HG03571 (cell line): ENCODE measurements around the gene B3GNT5.
"Not testable (repeated sequence)": the region's sequence is repeated elsewhere in the genome, so short reads cannot be mapped to it uniquely, and the experiment has no call there.

Source experiments
- ATAC-seq: cut with Tn5 transposase; IDR thresholded peaks from one replicate; pipeline ENCODE4 v1.9.1; 2021; ENCODE audit not compliant: unreplicated experiment

Gene B3GNT5

DNA sequence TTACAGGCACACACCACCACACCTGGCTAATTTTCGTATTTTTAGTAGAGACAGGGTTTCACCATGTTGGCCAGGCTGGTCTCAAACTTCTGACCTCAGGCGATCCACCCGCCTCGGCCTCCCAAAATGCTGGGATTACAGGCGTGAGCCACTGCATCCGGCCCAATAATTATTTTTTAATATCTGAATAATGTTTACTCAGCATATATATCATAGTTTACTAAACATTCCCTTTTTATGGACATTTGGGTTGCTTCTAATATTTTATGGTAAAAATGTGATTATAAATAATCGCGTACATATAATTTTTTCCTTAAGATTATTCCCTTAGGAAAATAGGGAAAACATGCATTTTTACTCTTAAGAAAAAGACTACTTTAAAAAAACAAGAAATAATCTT lies 22.8 kb upstream of the B3GNT5 start:
- ATAC-seq, result not testable (repeated sequence)

DNA sequence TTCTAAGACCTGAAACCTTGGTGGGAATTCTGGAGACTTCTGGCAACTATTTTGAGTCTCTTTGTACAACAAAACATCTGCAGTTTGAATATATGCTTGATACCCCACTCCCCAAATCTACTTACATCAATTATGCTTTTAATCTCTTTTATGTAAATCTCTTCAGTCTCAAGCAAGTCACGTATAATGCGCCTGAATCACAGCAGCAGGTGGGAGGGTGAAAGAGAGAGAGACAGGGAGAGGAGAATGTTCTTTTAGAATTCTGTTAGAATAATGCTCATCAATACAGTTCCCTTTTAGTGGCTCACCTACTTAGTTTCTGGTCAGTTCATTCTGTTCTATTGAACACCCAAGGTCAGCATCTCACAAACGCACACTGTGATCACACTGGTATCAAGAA lies 22.2 kb upstream of the B3GNT5 start:
- no peak for ATAC-seq

DNA sequence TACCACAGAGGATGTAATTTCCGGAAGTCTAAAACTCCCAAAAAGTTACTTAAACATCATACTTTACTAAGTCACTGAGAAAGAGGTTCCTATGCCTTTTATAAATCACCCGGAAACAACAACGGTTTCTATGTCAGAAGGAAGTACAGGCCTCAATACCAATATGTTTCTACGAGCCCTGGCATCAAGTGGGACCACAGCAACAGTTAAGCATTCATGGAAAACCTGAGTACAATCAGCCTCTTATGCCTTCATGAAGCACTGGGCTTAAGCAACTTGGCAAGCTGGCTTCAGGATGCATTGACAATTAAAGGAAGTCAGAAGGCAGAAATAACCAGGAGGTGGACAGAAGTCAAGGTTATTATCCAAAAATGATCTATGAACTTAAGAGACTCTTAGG lies 19.1 kb upstream of the B3GNT5 start:
- ATAC-seq, result no peak

DNA sequence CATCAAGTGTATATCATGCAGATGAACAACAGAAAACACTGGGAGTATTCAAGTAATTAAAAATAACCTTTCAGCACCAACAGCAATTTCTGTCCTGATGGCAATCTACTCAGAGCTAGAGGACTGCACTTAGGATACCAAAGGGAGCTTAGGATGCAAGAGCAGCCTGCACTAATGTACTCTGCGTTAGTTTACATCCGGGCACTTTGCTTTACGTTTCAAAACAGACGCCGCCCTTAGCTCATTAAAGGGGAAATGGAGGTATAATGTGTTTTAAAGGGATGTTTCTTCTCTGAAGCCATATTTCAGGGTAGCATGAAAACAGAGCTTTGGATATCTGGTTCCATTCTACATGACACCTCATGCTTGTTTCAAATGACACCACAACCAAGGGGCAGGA lies 14.0 kb upstream of the B3GNT5 start:
- ATAC-seq, result no peak

DNA sequence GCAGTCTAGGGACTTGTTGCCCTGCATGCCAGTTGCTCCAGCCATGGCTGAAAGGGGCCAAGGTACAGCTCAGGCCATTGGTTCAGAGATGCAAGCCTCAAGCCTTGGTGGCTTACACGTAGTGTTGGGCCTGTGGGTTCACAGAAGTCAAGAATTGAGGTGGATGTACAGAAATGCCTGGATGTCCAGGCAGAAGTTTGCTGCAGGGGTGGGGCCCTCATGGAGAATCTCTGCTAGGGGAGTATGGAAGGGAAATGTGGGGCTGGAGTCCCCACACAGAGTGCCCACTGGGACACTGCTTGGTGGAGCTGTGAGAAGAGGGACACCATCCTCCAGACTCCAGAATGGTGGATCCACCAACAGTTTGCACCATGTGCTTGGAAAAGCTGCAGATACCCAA lies 10.6 kb upstream of the B3GNT5 start:
- ATAC-seq, result no peak

DNA sequence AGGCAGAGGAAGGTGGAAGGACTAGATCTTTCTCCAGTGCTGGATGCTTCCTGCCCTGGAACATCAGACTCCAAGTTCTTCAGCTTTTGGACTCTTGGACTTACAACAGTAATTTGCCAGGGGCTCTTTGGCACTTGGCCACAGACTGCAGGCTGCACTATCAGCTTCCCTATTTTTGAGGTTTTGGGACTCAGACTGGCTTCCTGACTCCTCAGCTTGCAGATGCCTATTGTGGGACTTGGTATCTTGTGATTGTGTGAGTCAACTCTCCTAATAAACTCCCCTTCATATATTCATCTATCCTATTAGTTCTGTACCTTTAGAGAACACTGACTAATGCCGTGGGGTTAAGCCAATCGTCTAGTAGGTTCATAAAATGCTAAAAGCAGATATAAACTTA lies 8.8 kb upstream of the B3GNT5 start:
- ATAC-seq, result no peak

DNA sequence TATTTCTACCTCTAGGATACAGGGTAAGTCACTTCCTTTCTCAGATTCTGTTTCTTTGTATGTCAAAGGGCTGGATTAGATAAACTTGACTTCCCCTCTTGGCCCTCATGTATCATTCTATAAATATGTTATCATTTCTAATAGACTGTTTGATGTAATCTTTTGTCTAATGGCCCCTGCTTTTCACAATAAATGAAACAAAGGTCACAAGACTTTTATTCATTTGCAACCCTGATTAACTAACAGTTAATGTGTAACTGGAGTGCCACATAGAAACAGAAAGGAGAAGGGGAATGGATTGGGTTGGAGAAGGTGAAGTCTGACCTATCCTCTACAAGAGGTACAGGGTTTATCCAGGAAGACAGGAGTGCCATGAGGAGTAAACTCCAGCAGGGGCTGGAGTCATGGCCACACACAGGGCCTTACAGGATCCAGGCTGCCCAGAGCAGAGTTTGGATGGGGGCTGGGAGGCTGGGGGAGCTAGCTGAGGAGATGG lies 8.0 kb upstream of the B3GNT5 start:
- no peak for ATAC-seq

DNA sequence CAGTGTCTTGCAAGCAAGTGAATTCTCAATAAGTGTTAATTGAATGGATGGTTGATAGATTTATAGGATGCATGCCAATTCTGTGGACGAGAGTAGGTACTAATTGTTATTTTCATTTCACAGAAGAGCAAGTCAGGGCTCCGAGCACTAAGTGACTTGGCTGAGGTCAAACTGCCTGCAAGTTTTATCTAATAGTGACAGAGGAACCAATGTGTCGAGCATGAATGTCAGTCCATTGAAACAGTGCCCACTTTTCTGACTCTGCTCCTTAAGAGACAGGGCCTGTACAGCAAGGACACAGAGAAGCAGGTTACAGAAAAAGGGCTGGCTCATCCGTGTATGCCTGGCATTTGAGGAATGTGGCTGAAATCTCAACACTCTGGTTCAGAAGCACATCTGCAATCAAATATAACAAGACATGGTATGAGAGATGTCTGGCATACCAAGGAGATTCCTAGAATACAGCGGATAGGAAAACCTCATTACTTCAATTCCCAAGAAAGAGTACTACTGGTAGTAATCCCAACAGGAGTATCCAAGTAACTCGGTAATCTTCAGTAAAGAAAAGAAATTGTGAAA lies 6.0 kb upstream of the B3GNT5 start:
- ATAC-seq, result no peak

DNA sequence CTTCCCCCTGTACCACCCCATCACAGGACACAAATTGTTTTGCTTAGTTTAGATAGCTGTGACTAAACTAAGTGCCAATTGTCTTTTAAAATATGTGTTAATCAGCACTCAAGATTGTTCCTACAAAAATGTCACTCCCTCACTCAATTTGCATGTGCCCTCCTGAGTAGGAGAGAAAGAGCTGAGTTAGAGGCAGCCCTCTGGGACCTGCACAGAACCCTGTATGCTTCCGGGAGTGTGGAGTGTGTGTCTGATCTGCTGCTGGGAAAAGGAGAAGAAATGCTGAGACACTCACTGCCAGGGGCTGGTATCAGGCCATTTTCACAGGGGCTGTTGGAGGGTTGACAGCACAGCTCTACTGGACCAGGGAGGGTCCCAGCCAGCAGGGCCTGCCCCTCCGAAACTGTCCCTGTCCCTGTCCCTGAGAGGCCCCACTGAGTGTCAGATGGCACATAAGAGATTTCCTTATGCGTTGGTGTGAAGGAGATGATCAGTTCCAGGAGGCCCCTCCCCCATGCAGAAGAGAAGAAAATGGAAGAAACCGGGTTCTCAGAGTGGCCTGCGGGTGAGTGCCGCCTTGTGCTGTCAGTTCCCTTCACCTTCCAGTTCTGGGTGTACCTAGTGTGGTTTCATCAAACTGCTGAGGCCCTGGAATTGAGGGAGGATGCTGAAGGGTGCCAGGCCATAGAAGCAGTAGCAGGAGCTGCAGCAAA lies 3.9 kb upstream of the B3GNT5 start:
- no peak for ATAC-seq

DNA sequence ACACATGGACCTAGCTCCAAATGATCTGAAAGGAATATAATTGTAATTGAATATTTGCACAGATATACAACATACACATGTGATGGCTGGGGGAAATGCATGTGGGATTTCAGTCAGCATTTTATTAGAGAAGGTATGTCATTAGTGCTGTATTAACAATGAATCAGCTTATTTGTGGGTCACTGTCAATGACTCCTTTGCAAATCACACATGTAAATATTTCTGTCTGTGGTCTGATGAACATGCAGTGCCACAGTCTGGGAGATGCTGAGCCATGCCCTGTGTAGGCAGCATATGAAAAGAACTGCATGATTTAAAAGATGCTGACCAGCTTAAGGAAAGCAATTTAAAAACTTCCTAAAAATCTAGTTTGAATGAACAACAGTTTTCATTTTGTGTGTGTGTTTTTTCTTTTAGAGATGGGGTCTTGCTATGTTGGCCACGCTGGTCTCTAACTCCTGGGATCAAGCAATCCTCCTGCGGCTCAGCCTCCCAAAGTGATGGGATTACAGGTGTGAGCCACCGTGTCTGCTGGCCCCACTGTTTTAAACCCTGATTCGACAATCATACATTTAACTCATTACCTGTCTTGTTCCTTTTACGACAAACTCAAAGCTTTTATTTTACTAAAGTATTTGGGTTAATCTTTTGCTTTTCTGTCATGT lies 803 bp upstream of the B3GNT5 start:
- no peak for ATAC-seq

DNA sequence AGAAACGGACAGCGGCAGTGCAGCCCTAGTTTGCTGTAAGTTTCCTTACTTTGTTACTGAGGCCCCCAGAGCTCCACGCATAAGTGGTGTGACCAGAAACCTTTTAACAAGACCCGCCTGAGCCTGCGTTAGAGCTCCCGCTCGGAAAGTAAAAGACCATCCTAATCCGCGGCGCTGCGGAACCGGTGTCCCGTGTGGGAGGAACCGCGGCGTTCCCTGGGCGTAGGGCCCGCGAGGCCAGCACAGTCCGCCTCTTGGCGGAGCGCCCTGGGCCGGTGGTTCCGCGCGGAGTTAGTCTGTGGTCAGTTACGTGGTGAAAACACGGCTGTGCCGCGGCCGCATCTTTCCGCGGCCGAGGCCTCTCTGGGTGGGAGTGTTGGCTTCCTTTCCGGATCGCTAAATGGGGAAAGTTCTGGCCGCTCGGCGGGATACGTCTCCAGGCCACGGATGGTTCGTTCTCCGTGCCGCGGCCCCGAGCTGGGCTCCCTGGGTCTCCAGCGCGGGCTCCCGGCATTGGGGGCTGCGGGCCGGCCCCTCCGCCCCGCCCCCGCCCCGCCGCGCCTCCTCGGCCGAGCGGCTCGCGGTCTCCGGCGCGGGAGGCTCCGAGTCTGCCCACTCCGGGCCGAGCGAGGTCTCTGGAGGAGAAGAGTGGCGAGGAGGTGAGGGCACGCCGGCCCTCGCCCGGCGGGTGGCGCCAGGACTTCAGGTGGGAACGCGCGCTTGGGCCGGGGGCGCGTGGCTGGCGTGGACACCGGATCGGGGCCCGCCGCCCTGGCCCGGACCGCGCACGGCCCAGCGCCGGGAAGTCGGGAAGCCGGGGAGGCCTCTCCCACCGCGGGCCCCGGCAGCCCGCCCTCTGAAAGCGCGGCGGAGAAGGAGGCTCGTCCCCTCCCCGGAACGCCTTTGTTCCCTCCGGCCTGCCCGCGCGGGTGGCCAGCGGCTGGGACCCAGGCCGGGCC lies 754 bp downstream of the B3GNT5 start:
- ATAC-seq, result no peak

DNA sequence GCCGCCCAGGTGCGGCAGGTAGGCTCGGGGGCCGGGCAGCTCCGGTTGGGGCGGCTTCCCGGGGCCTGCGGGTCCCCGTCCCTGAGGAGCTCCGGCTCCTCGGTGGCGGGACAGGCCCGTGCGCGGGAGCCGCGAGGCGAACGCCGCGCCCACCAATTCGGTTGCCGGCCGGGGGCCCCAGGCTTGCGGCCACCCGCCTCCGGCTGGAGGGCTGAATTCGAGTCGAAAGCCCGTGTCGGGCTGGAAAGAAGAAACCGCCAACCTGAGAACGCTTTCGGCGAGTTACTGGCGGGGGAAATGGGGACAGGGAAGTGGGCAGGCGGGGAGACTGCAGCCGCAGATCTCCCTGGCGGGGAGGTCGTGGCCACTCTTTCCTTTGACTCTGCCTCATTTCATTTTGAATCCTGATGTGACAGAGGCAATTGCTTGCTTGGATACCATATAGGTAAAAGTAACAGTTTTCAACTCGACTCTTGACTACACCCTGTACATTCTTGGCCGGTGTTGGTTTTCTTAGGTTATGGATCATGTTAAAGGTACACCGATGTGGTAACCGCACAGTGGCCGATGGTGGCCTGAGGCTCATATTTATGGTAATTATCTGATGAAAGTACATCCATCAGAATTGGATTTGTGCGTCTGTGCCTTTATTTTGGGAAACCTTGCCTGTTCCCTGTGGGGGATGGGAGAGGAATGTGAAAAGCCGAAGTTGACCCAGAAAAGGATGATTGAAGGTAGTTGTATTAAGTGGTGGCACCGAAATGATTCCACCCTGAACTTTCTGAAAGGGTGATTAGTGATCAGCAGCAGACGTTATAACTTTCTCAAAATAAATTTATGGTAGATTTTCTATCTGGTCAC lies 1.7 kb downstream of the B3GNT5 start:
- no peak for ATAC-seq

DNA sequence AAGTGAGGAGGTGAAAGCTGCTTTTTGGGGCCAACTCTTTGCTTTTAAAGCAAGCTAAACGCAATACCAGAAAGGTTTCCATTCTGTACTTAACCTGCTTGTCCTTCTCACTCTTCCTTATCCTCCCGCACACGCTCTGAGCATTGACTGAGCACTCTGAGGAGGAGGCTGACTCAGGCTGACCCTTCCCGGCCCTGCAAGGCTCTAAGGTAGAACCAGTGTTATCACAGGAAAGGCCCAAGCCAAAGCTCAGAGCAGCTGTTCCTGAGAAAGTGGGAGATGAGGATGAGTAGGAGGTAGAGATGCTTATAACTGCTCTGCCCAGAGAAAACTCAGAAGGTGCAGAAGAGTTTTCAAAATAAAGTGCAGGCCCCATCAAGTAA lies 2.3 kb downstream of the B3GNT5 start:
- ATAC-seq, result no peak

DNA sequence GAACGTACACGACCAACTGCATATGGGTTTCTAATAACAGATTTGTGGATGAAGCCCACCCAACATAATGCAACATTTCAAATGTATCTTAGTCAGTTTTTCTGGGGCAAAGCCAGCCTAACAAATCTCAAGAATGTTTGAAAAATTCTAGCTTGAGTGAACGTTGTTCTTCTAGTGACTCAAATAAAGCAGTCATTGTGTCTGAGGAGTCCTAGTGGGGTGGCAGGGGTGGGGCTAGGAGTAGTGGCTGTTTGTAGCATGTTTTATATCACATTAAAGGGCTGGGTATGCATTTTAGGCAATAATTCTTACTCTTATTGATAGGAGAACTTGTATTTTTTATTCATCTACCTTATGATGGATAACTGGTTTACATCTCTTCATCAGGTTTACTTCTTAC lies 6.0 kb downstream of the B3GNT5 start:
- ATAC-seq, result no peak

DNA sequence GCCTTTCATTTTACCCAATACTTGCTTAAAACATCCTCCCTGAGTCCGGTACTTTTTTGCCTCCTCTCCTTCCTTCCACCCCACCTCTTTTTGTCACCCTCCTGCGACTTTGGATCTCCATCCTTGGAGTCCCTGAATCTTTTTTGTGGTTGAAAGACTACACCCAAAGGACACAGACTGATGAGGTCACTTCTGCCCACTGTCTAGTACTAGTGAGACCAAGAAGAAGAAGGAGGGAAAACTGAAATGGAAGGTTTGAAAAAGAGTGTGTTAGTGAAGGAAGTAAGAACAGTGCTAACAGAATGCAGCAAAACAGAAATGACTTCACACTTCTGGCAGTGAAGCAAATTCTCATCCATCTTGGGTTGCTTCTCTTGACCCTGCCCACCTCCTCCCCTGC lies 6.6 kb downstream of the B3GNT5 start:
- no peak for ATAC-seq

DNA sequence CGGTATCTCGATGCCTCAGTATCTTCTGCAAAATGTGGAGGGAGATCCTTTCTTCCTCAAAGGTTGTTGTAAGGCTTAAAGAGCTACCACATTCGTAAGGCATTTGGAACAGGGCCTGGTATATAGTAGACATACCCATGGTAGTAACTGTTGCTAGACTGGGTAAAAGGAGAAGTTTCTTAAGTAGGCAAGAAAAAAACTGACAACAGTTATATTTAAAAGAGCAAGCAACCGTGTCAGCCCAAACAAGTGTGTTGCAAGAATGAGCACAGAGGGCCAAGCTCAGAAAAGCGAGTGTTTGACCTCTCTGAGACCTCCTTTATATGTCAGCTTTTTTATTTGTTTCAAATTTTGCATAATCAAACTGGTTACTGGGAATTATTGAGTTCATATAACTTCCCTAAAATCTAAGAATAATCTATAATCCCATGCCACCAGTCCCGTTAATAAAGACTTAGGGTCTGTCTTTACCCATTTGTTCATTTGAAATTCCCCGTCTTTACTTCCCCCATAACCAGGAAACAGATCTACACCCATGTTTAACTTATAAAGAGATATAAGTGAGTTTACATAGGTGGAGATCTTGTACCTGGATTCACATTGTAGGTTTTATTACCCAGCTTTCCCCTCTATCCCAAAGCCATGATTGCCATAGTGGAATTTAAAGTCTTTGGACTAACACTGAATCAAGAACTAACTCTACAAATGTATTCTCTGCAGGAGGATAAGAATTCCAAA lies 7.3 kb downstream of the B3GNT5 start:
- no peak for ATAC-seq

DNA sequence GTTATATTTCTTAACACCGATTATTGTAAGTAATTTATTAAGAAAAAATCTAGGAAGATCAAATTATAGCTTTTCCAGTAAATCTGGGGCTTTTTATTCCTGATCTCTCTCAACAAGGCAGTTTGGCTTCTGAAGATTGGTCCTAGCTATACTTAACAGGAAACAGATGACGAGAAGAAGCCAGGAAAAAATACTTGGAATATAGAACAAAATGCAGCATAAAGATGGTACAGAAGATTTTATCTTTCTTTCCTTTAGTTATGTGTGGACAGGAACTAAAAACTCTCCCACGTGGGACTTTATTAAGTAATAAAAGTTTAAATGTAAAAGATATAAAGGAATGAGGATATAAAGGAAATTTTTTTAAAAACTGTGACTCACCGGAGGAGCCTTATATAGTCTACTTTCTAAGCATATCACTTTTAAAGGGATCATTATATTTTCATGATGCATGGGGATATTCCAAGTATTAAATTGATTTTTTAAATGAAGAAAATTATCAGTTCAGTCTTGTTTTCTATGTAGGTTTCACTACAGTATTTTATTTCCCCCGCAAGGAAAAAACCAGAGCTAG lies 8.2 kb downstream of the B3GNT5 start:
- no peak for ATAC-seq

DNA sequence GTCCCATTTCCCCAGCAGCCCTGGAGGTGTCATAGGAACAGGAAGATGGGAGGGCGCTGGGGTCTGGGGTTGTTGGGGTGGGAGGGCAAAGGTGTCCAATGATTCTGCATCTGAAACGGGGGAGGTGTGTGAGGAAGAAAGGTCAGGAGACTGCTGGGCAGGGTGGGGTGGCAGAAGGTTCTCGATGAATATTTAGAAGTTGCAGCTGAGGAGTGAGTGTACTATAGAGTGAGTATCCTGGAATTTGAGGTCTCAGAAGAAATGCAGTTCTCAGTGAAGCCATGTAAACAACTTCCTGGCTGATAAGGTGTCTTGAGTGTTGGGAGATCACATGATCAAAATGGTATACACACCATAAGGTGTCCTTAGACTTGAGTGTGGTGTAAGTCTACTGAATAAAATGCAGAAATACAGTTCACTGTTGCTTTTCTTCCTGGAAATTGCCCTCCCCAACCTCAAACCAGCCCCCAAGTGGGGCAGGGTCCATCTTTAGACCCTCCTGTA lies 9.9 kb downstream of the B3GNT5 start:
- ATAC-seq, result no peak

DNA sequence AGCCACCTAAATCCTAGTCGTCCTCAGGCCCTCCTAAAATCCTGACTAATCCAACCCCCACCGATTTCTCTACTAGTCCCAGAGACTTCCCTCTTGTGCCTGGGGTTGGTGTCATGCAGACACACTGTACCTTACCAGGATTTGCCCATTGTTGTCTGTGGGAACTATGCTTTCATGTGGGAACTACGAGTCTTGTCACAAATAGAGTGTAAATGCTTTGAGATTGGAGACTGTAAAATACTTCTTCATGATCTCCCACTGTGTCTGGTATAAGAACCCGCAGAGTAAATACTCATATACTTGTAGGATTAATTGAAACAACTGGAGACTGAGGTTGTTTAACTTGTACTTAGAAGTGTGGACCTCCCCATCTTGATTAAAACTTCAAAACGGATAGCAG lies 11.2 kb downstream of the B3GNT5 start:
- no peak for ATAC-seq
